ENCODE data around the gene PLSCR2.

GRCh38 chr3:146407956-146408355 is 61.4 kb downstream of the PLSCR2 start:
- TF ChIP-seq CTCF (conservative IDR thresholded peaks at IDR 0.05; ENCODE audit: low read depth, low read length) (no peak), EZH2 (IDR thresholded peaks at IDR 0.05; ENCODE audit: borderline replicate concordance, low read depth, low read length, poor library complexity, severe bottlenecking) (no peak)
